Superior temporal gyrus (tissue), 1 donor: ENCODE results near the gene DCDC2C.
A peak's percentile ranks its signal among the peaks of the same experiment; 100 is the strongest.

Source experiments
- DNase-seq: peaks from one replicate; pipeline ENCODE4 v3.0.0-alpha.2; 2016; ENCODE audit errors: extremely low spot score

DCDC2C gene

GRCh38 chr2:3709225-3709624 is 5.8 kb downstream of the DCDC2C start:
- no peak for DNase-seq

GRCh38 chr2:3712424-3712823 is 9.0 kb downstream of the DCDC2C start:
- DNase-seq: no peak

DNA sequence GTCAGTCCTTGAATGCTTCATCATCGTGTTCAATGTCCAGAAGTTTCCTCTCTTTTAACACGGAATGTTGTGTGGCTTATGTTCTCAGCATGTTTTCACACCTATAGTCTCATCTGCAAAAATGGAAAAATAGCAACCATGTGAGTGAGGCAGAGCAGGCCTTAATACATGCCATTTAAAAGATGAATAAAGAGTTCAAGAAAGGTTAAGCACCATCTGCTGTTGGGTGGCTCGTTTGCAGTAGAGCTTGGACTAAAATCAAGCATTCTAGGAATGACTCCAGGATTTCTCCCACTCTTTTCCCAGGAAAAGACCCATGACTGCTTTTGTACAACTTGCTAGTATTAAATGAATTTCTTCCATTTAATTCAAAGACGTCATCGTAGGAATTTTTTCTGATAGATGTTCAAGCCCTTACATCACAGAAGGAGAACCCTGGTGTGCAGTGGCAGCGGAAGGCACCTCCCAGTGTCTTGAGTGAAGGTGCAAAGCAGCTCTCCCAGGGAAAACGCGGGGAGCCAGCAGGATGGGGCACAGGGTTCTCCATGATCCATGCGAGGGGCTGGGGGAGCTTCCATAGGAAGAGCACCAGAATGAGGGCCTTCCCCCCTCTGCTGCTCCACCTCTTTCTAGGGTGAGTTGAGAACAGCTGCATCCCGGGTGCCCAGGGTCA is 9.6 kb downstream of the DCDC2C start:
- peak; percentile 59 for DNase-seq

- DNase-seq: no peak
Measured at GRCh38 chr2:3718679-3719078, 15.3 kb downstream of the DCDC2C start.

GRCh38 chr2:3725002-3725401 is 21.6 kb downstream of the DCDC2C start:
- no peak for DNase-seq

DNA sequence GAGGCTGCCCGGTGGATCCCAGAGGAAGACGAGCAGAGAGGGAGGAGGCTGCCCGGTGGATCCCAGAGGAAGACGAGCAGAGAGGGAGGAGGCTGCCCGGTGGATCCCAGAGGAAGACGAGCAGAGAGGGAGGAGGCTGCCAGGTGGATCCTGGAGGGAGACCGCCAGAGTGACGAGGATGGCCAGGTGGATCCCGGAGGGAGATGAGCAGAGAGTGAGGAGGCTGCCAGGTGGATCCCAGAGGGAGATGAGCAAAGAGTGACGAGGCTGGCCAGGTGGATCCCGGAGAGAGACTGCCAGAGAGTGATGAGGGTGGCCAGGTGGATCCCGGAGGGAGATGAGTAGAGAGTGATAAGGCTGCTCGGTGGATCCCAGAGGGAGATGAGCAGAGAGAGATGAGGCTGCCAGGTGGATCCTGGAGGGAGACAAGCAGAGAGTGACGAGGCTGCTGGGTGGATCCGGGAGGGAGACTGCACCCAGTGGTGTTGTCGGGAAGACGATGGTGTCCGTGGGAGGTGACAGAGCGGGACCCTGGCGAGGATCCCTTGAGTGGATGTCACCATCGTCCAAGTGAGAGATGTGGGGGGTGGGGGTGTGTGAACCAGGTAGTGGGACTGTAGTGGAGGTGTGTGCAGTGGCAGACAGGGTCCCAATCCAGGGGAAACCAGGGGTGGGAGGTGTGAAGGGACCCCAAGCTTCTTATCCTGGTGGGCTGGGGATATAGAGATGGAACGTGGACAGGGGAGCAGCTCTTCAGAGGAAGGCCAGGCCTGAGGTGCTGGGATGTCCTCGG is 22.3 kb downstream of the DCDC2C start:
- no peak for DNase-seq

DNA sequence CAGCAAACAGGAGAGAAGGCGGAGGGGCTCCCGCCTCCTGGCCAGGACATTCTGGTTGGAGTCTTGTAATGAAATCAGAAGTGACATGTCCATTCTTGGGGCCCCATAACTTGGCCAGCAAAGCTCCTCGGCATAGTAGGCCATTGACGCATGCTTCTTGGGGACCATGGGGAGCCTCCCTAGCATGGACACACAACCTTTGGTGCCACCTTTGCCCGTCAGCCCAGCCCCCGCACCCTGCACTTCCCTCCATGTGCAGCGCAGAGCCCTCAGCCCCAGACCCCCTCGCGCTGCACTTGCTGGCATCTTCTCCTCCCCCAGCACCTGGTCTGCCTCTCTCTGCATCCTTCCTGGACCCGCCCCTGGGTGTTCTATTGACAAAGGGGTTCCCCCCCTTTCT is 23.1 kb downstream of the DCDC2C start:
- DNase-seq: no peak

DNA sequence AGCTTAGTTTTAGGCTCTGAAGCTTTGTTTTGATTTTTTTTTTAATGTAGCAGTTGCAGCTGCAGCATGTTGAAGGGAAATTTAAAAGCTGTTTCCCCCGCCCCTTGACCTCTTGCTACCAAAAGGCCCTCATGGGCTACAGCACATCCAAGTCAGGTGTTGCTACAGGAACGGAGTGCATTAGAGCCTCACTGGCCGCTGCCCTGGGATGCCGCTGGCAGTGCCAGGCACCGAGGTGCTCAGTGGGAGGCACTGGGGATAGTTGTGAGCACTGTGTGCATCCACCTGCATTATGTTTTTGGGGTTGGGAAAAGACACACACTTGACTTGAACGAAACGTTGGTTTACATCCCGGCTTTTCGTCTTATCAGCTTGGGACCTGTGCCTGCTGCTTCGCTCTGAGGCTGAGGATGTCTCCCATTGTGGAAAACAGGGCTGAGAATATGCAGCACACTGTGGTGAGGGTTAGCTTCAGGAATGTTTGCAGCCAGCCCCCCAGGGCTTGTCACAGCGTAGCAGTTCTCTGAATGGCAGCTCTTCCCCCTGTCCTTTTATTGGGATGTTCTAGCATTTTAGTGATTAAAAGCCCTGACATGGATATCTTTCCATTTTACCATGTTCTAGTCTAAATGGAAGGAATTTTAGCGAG is 24.1 kb downstream of the DCDC2C start:
- DNase-seq: no peak

- DNase-seq: peak; percentile 78
Measured at GRCh38 chr2:3728104-3729054, 25.0 kb downstream of the DCDC2C start.

GRCh38 chr2:3729055-3729448 is 25.7 kb downstream of the DCDC2C start:
- no peak for DNase-seq

GRCh38 chr2:3729786-3730185 is 26.4 kb downstream of the DCDC2C start:
- no peak for DNase-seq

DNA sequence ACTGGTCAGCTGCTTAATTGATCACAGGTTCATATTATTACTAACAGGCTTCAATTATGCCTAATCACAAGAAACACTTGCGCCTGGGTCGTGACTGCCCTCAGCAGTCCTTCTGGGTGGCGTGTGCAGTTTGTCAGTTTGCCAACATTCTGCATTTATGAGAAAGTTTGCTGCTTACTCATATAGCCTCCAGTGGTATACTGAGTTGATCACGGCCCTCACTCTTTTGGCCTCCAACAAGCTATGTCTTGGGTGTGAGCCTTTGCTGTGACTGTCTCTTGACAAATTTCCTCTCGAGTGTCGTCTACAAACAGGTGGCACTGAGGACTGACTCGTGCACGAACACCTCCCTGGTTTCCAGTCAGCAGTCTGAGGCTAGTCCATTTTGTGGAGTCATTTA is 27.3 kb downstream of the DCDC2C start:
- DNase-seq: no peak

- DNase-seq: no peak
Measured at GRCh38 chr2:3731829-3732228, 28.5 kb downstream of the DCDC2C start.

GRCh38 chr2:3736112-3736511 is 32.7 kb downstream of the DCDC2C start:
- DNase-seq: no peak

DNA sequence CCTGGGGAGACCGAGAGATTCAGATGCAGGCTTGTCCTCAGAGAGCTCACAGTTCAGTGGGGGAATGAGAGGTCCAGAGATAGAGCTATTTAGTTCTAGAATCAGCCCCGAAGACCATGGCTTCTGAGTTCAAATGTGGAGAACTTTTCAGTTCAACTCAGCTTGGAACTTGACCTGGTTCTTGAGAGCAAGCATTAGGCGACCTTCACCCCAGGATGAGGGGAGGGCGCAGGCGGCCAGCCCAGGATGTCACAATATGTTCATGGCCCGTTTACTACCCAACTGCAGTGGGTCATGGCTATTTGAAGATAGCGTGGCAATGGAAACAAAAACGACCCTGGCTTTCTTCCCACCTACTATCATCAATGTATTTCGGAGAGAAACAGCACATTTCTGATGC is 33.8 kb downstream of the DCDC2C start:
- DNase-seq: no peak

DNA sequence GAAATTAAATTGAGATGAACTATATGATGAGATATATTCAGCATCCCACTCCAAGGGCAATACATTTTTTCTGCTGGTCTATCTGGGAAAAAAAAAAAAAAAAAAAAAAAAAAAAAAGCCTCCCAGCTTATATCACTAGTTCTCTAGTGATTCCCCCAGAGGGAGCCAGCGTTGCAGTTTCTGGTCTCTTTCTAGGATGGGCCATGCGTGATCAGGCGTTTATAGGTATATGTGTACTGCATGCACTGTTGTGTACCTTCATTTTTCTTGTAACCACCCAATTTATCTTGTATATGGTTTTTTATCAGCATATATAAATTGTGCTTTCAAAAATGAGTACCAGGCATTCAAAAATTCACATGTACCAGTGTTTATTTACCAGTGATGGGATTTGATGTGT is 35.1 kb downstream of the DCDC2C start:
- no peak for DNase-seq

DNA sequence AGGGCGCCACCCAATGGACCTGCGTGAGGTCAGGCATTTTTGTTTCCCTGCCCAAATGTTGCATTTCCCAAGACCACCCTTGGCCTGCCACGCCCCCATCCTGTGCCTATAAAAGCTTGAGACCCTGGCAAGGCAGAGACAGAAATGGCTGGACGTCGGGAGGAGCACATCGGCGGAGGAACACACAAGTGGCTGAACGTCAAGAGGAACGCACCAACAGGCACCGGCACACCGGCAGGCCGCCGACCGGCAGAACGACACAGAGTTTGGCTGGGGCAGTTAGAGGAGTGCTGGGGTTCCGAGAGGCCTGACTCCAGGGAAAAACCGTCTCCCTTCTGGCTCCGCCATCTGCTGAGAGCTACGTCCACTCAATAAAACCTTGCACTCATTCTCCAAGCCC is 35.9 kb downstream of the DCDC2C start:
- DNase-seq: no peak

- no peak for DNase-seq
Measured at GRCh38 chr2:3741396-3741795, 38.0 kb downstream of the DCDC2C start.

DNA sequence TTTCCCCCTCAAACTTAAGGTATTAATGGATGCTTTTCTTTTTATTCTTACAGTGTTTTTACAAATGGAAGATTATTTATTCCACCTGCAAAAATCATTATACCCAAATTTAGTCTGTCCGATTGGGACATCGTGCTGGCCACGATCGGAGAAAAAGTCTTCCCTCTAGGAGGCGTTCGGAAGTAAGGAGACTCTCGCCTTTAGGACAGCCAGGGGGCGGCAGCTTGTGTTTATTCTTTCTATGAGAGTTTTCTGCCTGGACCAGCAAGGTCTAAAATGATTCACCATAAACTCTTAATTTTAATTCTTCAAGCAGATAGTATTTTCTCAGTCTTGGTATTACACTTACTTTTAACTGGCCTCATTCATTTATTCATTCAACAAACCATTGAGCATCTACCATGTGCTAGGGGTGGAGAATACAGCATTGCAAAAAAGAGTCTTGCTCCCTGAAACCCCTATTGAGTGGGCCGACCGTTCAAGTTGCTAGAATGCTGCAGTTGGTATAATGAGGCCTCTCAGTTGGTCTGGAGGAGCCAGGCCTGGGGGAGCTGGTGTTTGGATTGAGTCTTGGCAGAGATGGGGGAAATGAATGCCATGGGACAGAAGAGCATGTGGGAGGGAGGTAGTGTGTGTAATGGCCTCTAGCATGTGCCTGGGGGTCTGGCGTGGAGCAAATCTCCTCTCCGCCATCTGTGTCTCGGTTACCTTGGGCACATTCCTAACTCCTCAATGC is 38.7 kb downstream of the DCDC2C start:
- DNase-seq: no peak

DNA sequence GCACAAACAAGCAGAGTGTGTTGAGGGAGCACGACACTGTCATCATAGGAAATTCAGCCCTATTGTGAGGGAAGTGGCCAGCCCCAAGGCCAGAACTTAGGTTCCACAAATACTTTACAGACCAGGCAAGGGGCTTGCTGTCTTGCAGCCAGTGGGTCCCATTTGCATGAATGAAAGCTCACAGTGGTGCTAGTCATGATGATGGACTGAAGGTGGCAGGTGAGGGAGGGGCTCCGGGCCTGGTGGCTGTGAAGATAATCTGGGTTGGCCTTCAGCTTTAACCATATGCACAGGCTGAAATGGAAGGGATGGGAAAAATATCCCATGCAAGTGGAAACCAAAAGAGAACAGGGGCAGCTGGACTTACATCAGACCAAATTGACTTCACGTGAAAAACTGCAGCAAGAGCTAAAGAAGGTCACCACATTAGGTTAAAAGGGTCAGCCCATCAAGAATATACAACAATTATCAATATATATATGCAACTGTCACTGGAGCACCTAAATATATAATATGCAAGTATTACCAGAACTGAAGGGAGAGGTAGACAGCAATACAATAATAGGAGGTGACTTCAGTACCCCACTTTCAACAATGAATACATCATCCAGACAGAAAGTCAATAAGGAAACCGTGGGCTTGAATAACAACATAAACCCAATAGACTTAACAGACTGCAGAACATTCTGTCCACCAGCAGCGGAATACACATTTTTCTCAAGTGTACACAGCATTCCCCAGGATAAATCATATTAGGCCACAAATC is 39.6 kb downstream of the DCDC2C start:
- DNase-seq: no peak
